Neural progenitor cell (in vitro differentiated cells): ENCODE measurements around the gene NPC2. TPM values are rescaled to one million over a fixed set of nuclear protein-coding genes. Genes with fewer than 3 reads are reported as not detected.

Source experiments
- DNase-seq: peaks from one replicate; pipeline ENCODE4 v3.0.0-alpha.2; 2016; ENCODE audit warnings: low spot score
- H2AFZ ChIP-seq: fragments of 200-600 bp; sonication (generic); replicated peaks from 2 replicates; pipeline ENCODE4 v1.6.1; 2016; ENCODE audit warnings: antibody characterized with exemption
- H3F3A ChIP-seq: fragments of 200-600 bp; sonication (generic); 2 replicates; pipeline ENCODE4 v1.6.1; 2016; ENCODE audit warnings: antibody characterized with exemption, low read depth
- H3K27ac ChIP-seq: fragments of 200-600 bp; sonication (generic); 2 replicates; pipeline ENCODE4 v1.5.1; 2016; ENCODE audit warnings: mild to moderate bottlenecking
- H3K27me3 ChIP-seq: fragments of 200-600 bp; sonication (generic); 2 replicates; pipeline ENCODE4 v1.6.1; 2016; ENCODE audit warnings: mild to moderate bottlenecking, moderate library complexity
- H3K36me3 ChIP-seq: fragments of 200-600 bp; sonication (generic); 2 replicates; pipeline ENCODE4 v1.5.1; 2016
- H3K4me1 ChIP-seq: fragments of 200-600 bp; sonication (generic); 2 replicates; pipeline ENCODE4 v1.6.1; 2016; ENCODE audit warnings: mixed run types
- H3K4me2 ChIP-seq: fragments of 200-600 bp; sonication (generic); 2 replicates; pipeline ENCODE4 v1.6.1; 2016
- H3K4me3 ChIP-seq: fragments of 200-600 bp; sonication (generic); 2 replicates; pipeline ENCODE4 v1.5.1; 2016
- H3K79me2 ChIP-seq: fragments of 200-600 bp; sonication (generic); 2 replicates; pipeline ENCODE4 v1.6.1; 2016; ENCODE audit warnings: low read depth
- H3K9ac ChIP-seq: fragments of 200-600 bp; sonication (generic); 2 replicates; pipeline ENCODE4 v1.6.1; 2016
- H3K9me3 ChIP-seq: fragments of 200-600 bp; sonication (generic); 2 replicates; pipeline ENCODE4 v1.5.1; 2016; ENCODE audit warnings: low read depth
- H4K20me1 ChIP-seq: fragments of 200-600 bp; sonication (generic); 2 replicates; pipeline ENCODE4 v1.6.1; 2016; ENCODE audit warnings: low read depth
- H3K27ac Mint-ChIP-seq: 3 replicates; pipeline ENCODE4 v1.8.0; 2021; ENCODE audit warnings: mixed read lengths
- H3K27me3 Mint-ChIP-seq: 2 replicates; pipeline ENCODE4 v1.8.0; 2022; ENCODE audit warnings: low read depth, mild to moderate bottlenecking, inconsistent platforms, moderate library complexity, mixed read lengths; ENCODE audit not compliant: insufficient read depth
- H3K36me3 Mint-ChIP-seq: 3 replicates; pipeline ENCODE4 v1.8.0; 2021; ENCODE audit warnings: mixed read lengths
- H3K4me1 Mint-ChIP-seq: 3 replicates; pipeline ENCODE4 v1.8.0; 2021; ENCODE audit warnings: mixed read lengths
- H3K4me3 Mint-ChIP-seq: 3 replicates; pipeline ENCODE4 v1.8.0; 2021; ENCODE audit warnings: mild to moderate bottlenecking, moderate library complexity, mixed read lengths
- H3K9me3 Mint-ChIP-seq: 3 replicates; pipeline ENCODE4 v1.8.0; 2020; ENCODE audit warnings: mixed read lengths
- CTCF ChIP-seq: fragments of 200-600 bp; sonication (generic); IDR thresholded peaks from 2 replicates; pipeline ENCODE4 v1.5.1; 2017; ENCODE audit warnings: antibody characterized with exemption, mild to moderate bottlenecking
- EZH2 ChIP-seq: fragments of 200-600 bp; sonication (generic); IDR thresholded peaks from 2 replicates; pipeline ENCODE4 v1.6.1; 2017; ENCODE audit warnings: antibody characterized with exemption, mild to moderate bottlenecking, moderate library complexity
- EZH2phosphoT487 ChIP-seq: fragments of 200-600 bp; sonication (generic); IDR thresholded peaks from 2 replicates; pipeline ENCODE4 v1.6.1; 2017; ENCODE audit warnings: antibody characterized with exemption
- total RNA-seq: library from RNA; depleted of rRNA; stranded (reverse); fragments of >200 nt; gene quantifications from 2 replicates; pipeline ENCODE4 v1.2.3, GENCODE V29; 2015; ENCODE audit warnings: low replicate concordance

The NPC2 gene
- total RNA-seq, 1 donor from 2014 or later: 371 TPM

- peak overlapping the region; percentile 87 for H3K4me2 ChIP-seq
- H3K36me3 ChIP-seq: peaks cover 14% of the 10 kb centered on the region
- peak overlapping the region; percentile 74 for H3K9ac ChIP-seq
- peaks cover 9% of the 10 kb centered on the region for H3K4me1 ChIP-seq
- peaks cover 78% of the 10 kb centered on the region for H3K79me2 ChIP-seq
- peak; percentile 50 for DNase-seq
- H3F3A ChIP-seq: peaks cover 14% of the 10 kb centered on the region
- Mint-ChIP-seq H3K9me3 (no peaks in the 10 kb centered on the region), H3K4me3 (no peak overlapping the region), H3K4me1 (peaks cover 12% of the 10 kb centered on the region), H3K27ac (no peak overlapping the region), H3K27me3 (no peaks in the 10 kb centered on the region), H3K36me3 (peaks cover 5% of the 10 kb centered on the region)
- H3K4me3 ChIP-seq: peak overlapping the region; percentile 81
- H4K20me1 ChIP-seq: peaks cover 22% of the 10 kb centered on the region
- H3K9me3 ChIP-seq: no peaks in the 10 kb centered on the region
- H3K27ac ChIP-seq: peak overlapping the region; percentile 87
- H2AFZ ChIP-seq: no peak overlapping the region
- no peaks in the 10 kb centered on the region for H3K27me3 ChIP-seq
- TF ChIP-seq EZH2 (peak; percentile 22), CTCF (peak; percentile 45), EZH2phosphoT487 (no peak)
These were observed 939 bp downstream of the NPC2 start for GRCh38 chr14:74491956-74492775.

GRCh38 chr14:74490486-74490885 lies 2.6 kb downstream of the NPC2 start:
- Histone ChIP-seq H3K27ac (no peak overlapping the region), H3K4me3 (no peak overlapping the region), H3K4me2 (no peak overlapping the region), H3K79me2 (peaks cover 72% of the 10 kb centered on the region), H3K9ac (no peak overlapping the region), H3F3A (peaks cover 14% of the 10 kb centered on the region), H4K20me1 (peaks cover 22% of the 10 kb centered on the region), H3K36me3 (peaks cover 6% of the 10 kb centered on the region), H3K4me1 (peaks cover 9% of the 10 kb centered on the region), H3K27me3 (no peaks in the 10 kb centered on the region), H3K9me3 (no peaks in the 10 kb centered on the region), H2AFZ (no peak overlapping the region)
- Mint-ChIP-seq H3K27me3 (no peaks in the 10 kb centered on the region), H3K4me1 (peaks cover 12% of the 10 kb centered on the region), H3K27ac (no peak overlapping the region), H3K36me3 (peaks cover 3% of the 10 kb centered on the region), H3K4me3 (no peak overlapping the region), H3K9me3 (no peaks in the 10 kb centered on the region)
- TF ChIP-seq CTCF: no peak
- TF ChIP-seq EZH2: no peak
- TF ChIP-seq EZH2phosphoT487: no peak
- no peak for DNase-seq

GRCh38 chr14:74488786-74489397 lies 4.2 kb downstream of the NPC2 start:
- H3K4me1 Mint-ChIP-seq: no peaks in the 10 kb centered on the region
- no peaks in the 10 kb centered on the region for H3K27me3 ChIP-seq
- H3K9me3 ChIP-seq: no peaks in the 10 kb centered on the region
- H2AFZ ChIP-seq: no peak overlapping the region
- H3K79me2 ChIP-seq: peaks cover 56% of the 10 kb centered on the region
- H3K4me1 ChIP-seq: no peaks in the 10 kb centered on the region
- no peak overlapping the region for H3K4me3 ChIP-seq
- no peak overlapping the region for H3K4me2 ChIP-seq
- H3K4me3 Mint-ChIP-seq: no peak overlapping the region
- no peak for TF ChIP-seq EZH2
- TF ChIP-seq EZH2phosphoT487: no peak
- no peak for TF ChIP-seq CTCF
- no peak overlapping the region for H3K9ac ChIP-seq
- no peak overlapping the region for H3K27ac Mint-ChIP-seq
- no peak for DNase-seq
- H3K9me3 Mint-ChIP-seq: no peaks in the 10 kb centered on the region
- no peaks in the 10 kb centered on the region for H3K36me3 Mint-ChIP-seq
- no peaks in the 10 kb centered on the region for H3K27me3 Mint-ChIP-seq
- peaks cover 16% of the 10 kb centered on the region for H4K20me1 ChIP-seq
- no peaks in the 10 kb centered on the region for H3K36me3 ChIP-seq
- H3F3A ChIP-seq: peaks cover 9% of the 10 kb centered on the region
- no peak overlapping the region for H3K27ac ChIP-seq
